SK-N-SH (cell line): ENCODE measurements around the gene SUPV3L1. TPM values are rescaled to one million over a fixed set of nuclear protein-coding genes. Genes with fewer than 3 reads are reported as not detected.

ENCODE experiments used
- CTCF ChIA-PET: fragments of 300-600, 350-600 bp; formaldehyde crosslinking; extraction: SDS; loops from one replicate; lab custom pipeline; 2021; lab: Yijun Ruan, JAX
- POLR2A ChIA-PET: fragments of 350-600 bp; sonication (Branson Sonifier 250); formaldehyde crosslinking; extraction: SDS; loops from one replicate; lab custom pipeline; 2020; ENCODE audit warnings: antibody characterized with exemption, inconsistent platforms; lab: Yijun Ruan, JAX
- DNase-seq: peaks from one replicate; pipeline ENCODE4 v3.0.0; 2012
- H2AFZ ChIP-seq: fragments of 200-600 bp; sonication (generic); 2 replicates; pipeline ENCODE4 v1.8.1; 2016; ENCODE audit warnings: antibody characterized with exemption, mild to moderate bottlenecking, low read depth
- H3F3A ChIP-seq: fragments of 200-600 bp; sonication (generic); replicated peaks from 2 replicates; pipeline ENCODE3; 2016; ENCODE audit warnings: antibody characterized with exemption, mild to moderate bottlenecking; ENCODE audit not compliant: insufficient read depth
- H3K27ac ChIP-seq, 2 experiments: fragments of 200-500 bp in 1 of 2; fragments of 200-600 bp in 1 of 2; sonication (Bioruptor generic) in 1 of 2; sonication (generic), shearing (Covaris generic) in 1 of 2; 2 replicates each; pipeline versions ENCODE4 v1.5.1 to v1.6.1; 2014 to 2016; ENCODE audit warnings: low read depth in 2 of 2, inconsistent platforms in 1 of 2, low read length in 1 of 2, mild to moderate bottlenecking in 1 of 2, mixed read lengths in 1 of 2
- H3K27me3 ChIP-seq: fragments of 200-600 bp; sonication (generic), shearing (Covaris generic); 2 replicates; pipeline ENCODE4 v1.6.1; 2016; ENCODE audit warnings: mixed run types; ENCODE audit not compliant: insufficient read depth
- H3K36me3 ChIP-seq, 2 experiments: fragments of 200-500 bp in 1 of 2; fragments of 200-600 bp in 1 of 2; sonication (Bioruptor generic) in 1 of 2; sonication (generic) in 1 of 2; replicated peaks in 1 of 2; 2 replicates each; pipeline versions ENCODE3 to v1.5.1; 2014 to 2016; ENCODE audit warnings: low read length in 1 of 2, mild to moderate bottlenecking in 1 of 2; ENCODE audit not compliant: insufficient read depth in 2 of 2, control insufficient read depth in 1 of 2
- H3K4me1 ChIP-seq, 2 experiments: fragments of 200-500 bp in 1 of 2; fragments of 200-600 bp in 1 of 2; sonication (Bioruptor generic) in 1 of 2; sonication (generic), shearing (Covaris generic) in 1 of 2; 2 replicates each; pipeline versions ENCODE4 v1.5.1 to v1.6.1; 2014 to 2016; ENCODE audit warnings: low read depth in 1 of 2, low read length in 1 of 2, mixed run types in 1 of 2; ENCODE audit not compliant: insufficient read depth in 2 of 2, control insufficient read depth in 1 of 2
- H3K4me2 ChIP-seq: fragments of 200-600 bp; sonication (generic), shearing (Covaris generic); 2 replicates; pipeline ENCODE4 v1.6.1; 2017; ENCODE audit warnings: mixed run types
- H3K4me3 ChIP-seq, 2 experiments: fragments of 200-500 bp in 1 of 2; fragments of 200-600 bp in 1 of 2; sonication (Bioruptor generic) in 1 of 2; sonication (generic), shearing (Covaris generic) in 1 of 2; 2 replicates each; pipeline versions ENCODE4 v1.5.1 to v1.8.1; 2014 to 2016; ENCODE audit warnings: low read depth in 2 of 2, inconsistent platforms in 1 of 2, low read length in 1 of 2, mild to moderate bottlenecking in 1 of 2, mixed read lengths in 1 of 2, moderate library complexity in 1 of 2
- H3K79me2 ChIP-seq: fragments of 200-600 bp; sonication (generic); 2 replicates; pipeline ENCODE4 v1.8.1; 2017; ENCODE audit warnings: mild to moderate bottlenecking; ENCODE audit not compliant: insufficient read depth
- H3K9ac ChIP-seq: fragments of 200-600 bp; sonication (generic); 2 replicates; pipeline ENCODE4 v1.6.1; 2017; ENCODE audit warnings: mixed run types
- H3K9me2 ChIP-seq: fragments of 200-600 bp; sonication (generic); 2 replicates; pipeline ENCODE4 v1.6.1; 2017; ENCODE audit warnings: mixed run types
- H3K9me3 ChIP-seq: fragments of 200-600 bp; sonication (generic); 2 replicates; pipeline ENCODE4 v1.6.1; 2017; ENCODE audit warnings: mixed run types, mild to moderate bottlenecking, moderate library complexity
- H4K20me1 ChIP-seq: fragments of 200-600 bp; sonication (generic); 2 replicates; pipeline ENCODE4 v1.6.1; 2017; ENCODE audit warnings: mild to moderate bottlenecking, mixed run types; ENCODE audit not compliant: insufficient read depth
- CTCF ChIP-seq: fragments of 200-600 bp; sonication (generic); IDR thresholded peaks from 2 replicates; pipeline ENCODE4 v1.6.1; 2017; ENCODE audit warnings: antibody characterized with exemption, mild to moderate bottlenecking, moderate library complexity
- EZH2phosphoT487 ChIP-seq: fragments of 200-600 bp; sonication (generic); IDR thresholded peaks from 2 replicates; pipeline ENCODE4 v1.6.1; 2017; ENCODE audit warnings: low read depth, mixed run types, mild to moderate bottlenecking, antibody characterized with exemption, moderate library complexity, borderline replicate concordance
- FOXM1 ChIP-seq: IDR thresholded peaks from 2 replicates; pipeline ENCODE4 v1.4.0; 2012; ENCODE audit warnings: low read depth, mild to moderate bottlenecking
- NRF1 ChIP-seq: IDR thresholded peaks from 2 replicates; pipeline ENCODE4 v1.6.1; 2012; ENCODE audit warnings: low read depth, mild to moderate bottlenecking, low read length
- RCOR1 ChIP-seq: fragments of 150-350 bp; IDR thresholded peaks from 2 replicates; pipeline ENCODE4 v1.6.1; 2017; ENCODE audit warnings: antibody characterized with exemption, low read length
- REST ChIP-seq: IDR thresholded peaks from 2 replicates; pipeline ENCODE4 v1.6.1; 2012; ENCODE audit warnings: mild to moderate bottlenecking, low read depth, low read length, moderate library complexity
- RFX5 ChIP-seq: IDR thresholded peaks from 2 replicates; pipeline ENCODE4 v1.6.1; 2012; ENCODE audit warnings: mild to moderate bottlenecking, improper control_type of control experiment, low read length
- SIN3A ChIP-seq: IDR thresholded peaks from 2 replicates; pipeline ENCODE4 v1.6.1; 2012; ENCODE audit warnings: low read depth, mild to moderate bottlenecking, low read length, moderate library complexity, borderline replicate concordance
- SMC3 ChIP-seq: IDR thresholded peaks from 2 replicates; pipeline ENCODE4 v1.6.1; 2012; ENCODE audit warnings: low read depth, low read length, improper control_type of control experiment
- USF2 ChIP-seq: fragments of 150-350 bp; IDR thresholded peaks from 2 replicates; pipeline ENCODE4 v1.6.1; 2017; ENCODE audit warnings: antibody characterized with exemption, low read length, low read depth, borderline replicate concordance
- YY1 ChIP-seq: IDR thresholded peaks from 2 replicates; pipeline ENCODE4 v1.4.0; 2012; ENCODE audit warnings: low read depth, mild to moderate bottlenecking
- WGBS: methylation state at CpG from one replicate; pipeline ENCODE4 v1.1.6; 2017; ENCODE audit warnings: low lambda C conversion rate; 5-methylcytosine and 5-hydroxymethylcytosine counted together
- polyA plus RNA-seq, 3 experiments: library from polyadenylated mRNA; depleted of rRNA; stranded (reverse); fragments of >200 nt; gene quantifications; 2 replicates each; pipeline ENCODE4 v1.2.3, GENCODE V29; 2012

SUPV3L1 gene
- polyA plus RNA-seq, 1 of the 3 experiments (the other 2 are of a cell fraction): 19.8 TPM

GRCh38 chr10:69139961-69140360 lies 40.1 kb upstream of the SUPV3L1 start:
- no peaks in the 10 kb centered on the region for H3K9me3 ChIP-seq
- POLR2A ChIA-PET: no interaction called here
- TF ChIP-seq CTCF: no peak
- TF ChIP-seq USF2: no peak
- no peak for TF ChIP-seq FOXM1
- no peak for TF ChIP-seq REST
- TF ChIP-seq NRF1: no peak
- TF ChIP-seq SMC3: no peak
- no peak for TF ChIP-seq RCOR1
- no peak for TF ChIP-seq EZH2phosphoT487
- no peak for TF ChIP-seq RFX5
- no peak for TF ChIP-seq SIN3A
- no peak for TF ChIP-seq YY1

More at GRCh38 chr10:69139961-69140360, 40.1 kb upstream of the SUPV3L1 start:
- CTCF ChIA-PET: interaction anchor here (0.9 to 1.0 kb wide), 2 partner anchors 10 to 19 kb away, joined by 3 to 4 read pairs; no protein-coding TSS in a partner anchor
- H3K4me2 ChIP-seq: no peak overlapping the region
- H3K27ac ChIP-seq: no peak overlapping the region
- no peak for DNase-seq
- H3F3A ChIP-seq: peaks cover 10% of the 10 kb centered on the region
- H3K4me3 ChIP-seq: no peak overlapping the region
- H3K4me1 ChIP-seq: no peaks in the 10 kb centered on the region
- H4K20me1 ChIP-seq: peaks cover 10% of the 10 kb centered on the region; the same call in 1 of the 2 replicates
- peaks cover 13 to 39% of the 10 kb centered on the region in 2 experiments for H3K36me3 ChIP-seq
- no peak overlapping the region for H3K9ac ChIP-seq
- no peaks in the 10 kb centered on the region for H3K27me3 ChIP-seq
- peaks cover 84% of the 10 kb centered on the region for H3K79me2 ChIP-seq
- no peak overlapping the region for H2AFZ ChIP-seq
- H3K9me2 ChIP-seq: no peaks in the 10 kb centered on the region
- 97% methylated on average over 2 of the region's 2 CpGs for WGBS
